Large intestine (tissue), 12 donors: Measurements from ENCODE around the gene RFC3. TPM values are rescaled to one million over a fixed set of nuclear protein-coding genes. Genes with fewer than 3 reads are reported as not detected.
A peak's percentile ranks its signal among the peaks of the same experiment; 100 is the strongest.
"Not testable (repeated sequence)": the region's sequence is repeated elsewhere in the genome, so short reads cannot be mapped to it uniquely, and the experiment has no call there.

ENCODE experiments used
- DNase-seq, 2 donors: peaks; one replicate each; pipeline versions ENCODE4 v3.0.0 to v3.0.0-alpha.2; 2013
- H3K27ac ChIP-seq: one replicate; pipeline ENCODE4 v1.5.1; 2013; ENCODE audit warnings: low read length
- H3K27me3 ChIP-seq: 2 replicates; pipeline ENCODE4 v1.6.1; 2013; ENCODE audit warnings: low read length; ENCODE audit not compliant: control insufficient read depth, insufficient read depth
- H3K36me3 ChIP-seq: 2 replicates; pipeline ENCODE4 v1.6.1; 2013; ENCODE audit warnings: low read length; ENCODE audit not compliant: control insufficient read depth, insufficient read depth
- H3K4me1 ChIP-seq: one replicate; pipeline ENCODE4 v1.6.1; 2013; ENCODE audit warnings: low read length; ENCODE audit not compliant: control insufficient read depth, insufficient read depth
- H3K4me3 ChIP-seq: one replicate; pipeline ENCODE4 v1.5.1; 2013; ENCODE audit warnings: low read length
- H3K9me3 ChIP-seq: one replicate; pipeline ENCODE4 v1.6.1; 2013; ENCODE audit warnings: mild to moderate bottlenecking, low read depth, low read length, moderate library complexity; ENCODE audit not compliant: control insufficient read depth
- WGBS: methylation state at CpG from one replicate; pipeline ENCODE4 v1.1.5; 2013; ENCODE audit warnings: low lambda C conversion rate; ENCODE audit not compliant: insufficient coverage; 5-methylcytosine and 5-hydroxymethylcytosine counted together
- long read RNA-seq, 11 donors: transcript quantifications; one replicate each; lab custom pipeline, GENCODE V29; 2026
- polyA plus RNA-seq: library from polyadenylated mRNA; unstranded; fragments of 120-200 nt; gene quantifications from one replicate; pipeline ENCODE4 v1.2.1, GENCODE V29; 2013

Gene RFC3, protein sequence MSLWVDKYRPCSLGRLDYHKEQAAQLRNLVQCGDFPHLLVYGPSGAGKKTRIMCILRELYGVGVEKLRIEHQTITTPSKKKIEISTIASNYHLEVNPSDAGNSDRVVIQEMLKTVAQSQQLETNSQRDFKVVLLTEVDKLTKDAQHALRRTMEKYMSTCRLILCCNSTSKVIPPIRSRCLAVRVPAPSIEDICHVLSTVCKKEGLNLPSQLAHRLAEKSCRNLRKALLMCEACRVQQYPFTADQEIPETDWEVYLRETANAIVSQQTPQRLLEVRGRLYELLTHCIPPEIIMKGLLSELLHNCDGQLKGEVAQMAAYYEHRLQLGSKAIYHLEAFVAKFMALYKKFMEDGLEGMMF
- 15.9 TPM for polyA plus RNA-seq
- long read RNA-seq, donor 1, partial matches to known transcripts, result 0 of 2 reads
- long read RNA-seq, donor 1, other reads (novel, unspliced or antisense), result 0 of 2 reads
- long read RNA-seq, donor 2, transcript RFC3-201 (9 exons, 2,402 nt), result major isoform, 8 of 14 reads
- long read RNA-seq, donor 2, partial matches to known transcripts, result 6 of 14 reads
- long read RNA-seq, donor 2, other reads (novel, unspliced or antisense), result 0 of 14 reads
- long read RNA-seq, donor 3, result 0 reads
- long read RNA-seq, donor 4, partial matches to known transcripts, result 0 of 1 reads
- long read RNA-seq, donor 4, other reads (novel, unspliced or antisense), result 0 of 1 reads
- long read RNA-seq, donor 5, partial matches to known transcripts, result 5 of 5 reads
- long read RNA-seq, donor 5, other reads (novel, unspliced or antisense), result 0 of 5 reads
- long read RNA-seq, donor 6, partial matches to known transcripts, result 5 of 7 reads
- long read RNA-seq, donor 6, other reads (novel, unspliced or antisense), result 0 of 7 reads
- long read RNA-seq, donor 7, partial matches to known transcripts, result 0 of 2 reads
- long read RNA-seq, donor 7, other reads (novel, unspliced or antisense), result 0 of 2 reads
- long read RNA-seq, donor 8, partial matches to known transcripts, result 6 of 10 reads
- long read RNA-seq, donor 8, other reads (novel, unspliced or antisense), result 0 of 10 reads
- long read RNA-seq, donor 9, partial matches to known transcripts, result 0 of 1 reads
- long read RNA-seq, donor 9, other reads (novel, unspliced or antisense), result 0 of 1 reads
- long read RNA-seq, donor 10, transcript RFC3-201 (9 exons, 2,402 nt), result major isoform, 7 of 7 reads
- long read RNA-seq, donor 10, partial matches to known transcripts, result 0 of 7 reads
- long read RNA-seq, donor 10, other reads (novel, unspliced or antisense), result 0 of 7 reads
- long read RNA-seq, donor 11, transcript RFC3-201 (9 exons, 2,402 nt), result major isoform, 8 of 8 reads
- long read RNA-seq, donor 11, partial matches to known transcripts, result 0 of 8 reads
- long read RNA-seq, donor 11, other reads (novel, unspliced or antisense), result 0 of 8 reads

DNA sequence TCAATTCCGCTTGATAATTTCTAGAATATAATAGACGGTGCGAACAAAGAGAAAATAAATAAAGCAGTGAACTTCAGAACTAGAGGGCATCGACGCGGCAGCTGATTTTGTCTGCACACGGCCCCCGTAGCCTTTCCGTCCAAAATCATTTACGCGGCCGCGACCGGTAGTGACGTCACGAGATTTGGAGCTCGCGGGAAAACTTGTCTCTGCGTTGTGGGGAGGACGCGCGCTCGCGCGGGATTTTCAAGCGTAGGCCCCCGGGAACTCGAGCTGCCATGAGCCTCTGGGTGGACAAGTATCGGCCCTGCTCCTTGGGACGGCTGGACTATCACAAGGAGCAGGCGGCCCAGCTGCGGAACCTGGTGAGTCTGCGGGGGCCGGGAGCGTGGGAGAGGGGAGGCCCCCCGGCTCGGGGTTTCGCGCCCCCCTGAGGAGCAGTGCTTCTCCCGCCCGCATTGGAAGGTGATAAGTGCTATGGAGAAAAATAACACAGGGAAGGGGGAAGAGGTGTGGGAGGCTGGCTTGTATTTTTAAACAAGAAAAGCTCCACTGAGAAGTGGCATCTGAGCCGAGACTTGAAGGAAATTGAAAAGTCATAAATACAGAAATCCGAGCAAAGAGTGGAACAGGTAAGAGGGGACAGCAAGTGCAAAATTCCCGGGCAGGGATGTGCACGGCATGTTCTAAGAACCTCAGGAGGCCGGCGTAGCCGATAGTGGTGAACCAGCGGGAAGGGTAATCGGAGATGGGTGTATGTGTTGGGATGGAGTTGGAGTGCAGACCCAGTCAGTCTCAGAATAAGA is at the start of gene RFC3:
Gene RFC3, plus strand, starts transcription at position 249 of the 806 bp plus-strand sequence. Its CDS starts 30 bp downstream, at position 279.
- H3K36me3 ChIP-seq, result peaks cover 6% of the 10 kb centered on the region
- WGBS, result 0% methylated on average over 2 of the region's 50 CpGs
- DNase-seq, result peak; percentile 95 to 97
- H3K4me3 ChIP-seq, result peak within 1 kb of the TSS; percentile 74
- H3K9me3 ChIP-seq, result no peaks in the 10 kb centered on the region
- H3K27ac ChIP-seq, result peak within 1 kb of the TSS; percentile 66
- no peaks in the 10 kb centered on the region for H3K27me3 ChIP-seq
- H3K4me1 ChIP-seq, result no peaks in the 10 kb centered on the region

DNA sequence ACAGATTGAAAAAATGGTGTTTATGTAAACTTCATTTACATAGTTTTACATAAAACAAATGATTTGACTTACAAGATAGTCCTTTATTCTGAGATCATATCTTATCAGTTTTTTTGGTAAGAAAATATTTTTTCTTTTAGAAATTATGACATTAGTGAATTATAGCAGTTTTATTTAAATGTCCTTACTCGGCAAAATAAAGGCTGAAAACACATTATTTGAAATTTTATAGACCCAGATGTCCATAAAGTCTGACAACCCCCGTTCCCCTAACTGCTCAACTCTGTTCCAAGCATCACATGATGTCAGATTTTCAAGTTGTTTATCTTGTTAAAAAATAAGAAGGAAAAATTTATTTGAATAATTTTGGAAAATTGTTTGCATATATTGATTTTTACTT is 46.7 kb upstream of the RFC3 start:
- Histone ChIP-seq H3K27me3 (no peaks in the 10 kb centered on the region), H3K36me3 (no peaks in the 10 kb centered on the region), H3K4me3 (no peak overlapping the region), H3K27ac (no peak overlapping the region), H3K9me3 (no peaks in the 10 kb centered on the region), H3K4me1 (no peaks in the 10 kb centered on the region)
- DNase-seq, result no peak
- no CpG with 5 or more reads among the region's 2 CpGs for WGBS

DNA sequence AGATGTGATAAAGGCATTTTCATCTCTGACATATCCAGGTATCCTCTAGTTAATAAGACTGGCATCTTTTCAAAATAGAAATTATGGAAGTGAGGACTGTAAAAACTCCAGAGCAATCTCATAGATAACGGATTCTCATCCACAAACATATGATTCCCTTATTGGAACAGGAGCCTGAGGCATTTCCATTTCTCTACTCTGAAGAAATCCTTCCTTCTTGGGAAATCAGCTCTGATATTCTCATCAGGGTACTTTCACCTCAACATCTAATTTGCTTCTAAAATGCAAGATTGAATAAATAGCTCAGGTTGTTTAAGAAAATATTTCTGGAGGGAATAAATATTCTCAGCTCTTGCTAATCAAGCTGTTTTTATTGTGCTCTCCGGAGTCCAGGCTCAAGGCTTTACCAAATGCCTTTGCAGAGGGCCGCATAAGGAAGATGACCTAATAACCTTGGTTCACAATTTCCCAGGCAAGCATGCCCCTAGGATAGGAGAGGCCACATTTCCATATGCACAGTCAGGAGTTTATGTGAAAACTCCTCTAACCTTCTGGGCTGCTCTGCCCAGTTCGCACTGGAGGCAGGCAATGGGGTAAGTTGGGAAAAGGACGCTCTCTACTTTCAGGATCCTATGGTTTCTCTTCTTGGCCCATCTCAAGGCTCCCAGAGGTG is 44.0 kb upstream of the RFC3 start:
- no peak overlapping the region for H3K4me3 ChIP-seq
- 50% methylated on average over 1 of the region's 5 CpGs for WGBS
- no peaks in the 10 kb centered on the region for H3K36me3 ChIP-seq
- H3K4me1 ChIP-seq, result no peaks in the 10 kb centered on the region
- DNase-seq, result no peak
- H3K27me3 ChIP-seq, result no peaks in the 10 kb centered on the region
- H3K27ac ChIP-seq, result no peak overlapping the region
- H3K9me3 ChIP-seq, result no peaks in the 10 kb centered on the region

DNA sequence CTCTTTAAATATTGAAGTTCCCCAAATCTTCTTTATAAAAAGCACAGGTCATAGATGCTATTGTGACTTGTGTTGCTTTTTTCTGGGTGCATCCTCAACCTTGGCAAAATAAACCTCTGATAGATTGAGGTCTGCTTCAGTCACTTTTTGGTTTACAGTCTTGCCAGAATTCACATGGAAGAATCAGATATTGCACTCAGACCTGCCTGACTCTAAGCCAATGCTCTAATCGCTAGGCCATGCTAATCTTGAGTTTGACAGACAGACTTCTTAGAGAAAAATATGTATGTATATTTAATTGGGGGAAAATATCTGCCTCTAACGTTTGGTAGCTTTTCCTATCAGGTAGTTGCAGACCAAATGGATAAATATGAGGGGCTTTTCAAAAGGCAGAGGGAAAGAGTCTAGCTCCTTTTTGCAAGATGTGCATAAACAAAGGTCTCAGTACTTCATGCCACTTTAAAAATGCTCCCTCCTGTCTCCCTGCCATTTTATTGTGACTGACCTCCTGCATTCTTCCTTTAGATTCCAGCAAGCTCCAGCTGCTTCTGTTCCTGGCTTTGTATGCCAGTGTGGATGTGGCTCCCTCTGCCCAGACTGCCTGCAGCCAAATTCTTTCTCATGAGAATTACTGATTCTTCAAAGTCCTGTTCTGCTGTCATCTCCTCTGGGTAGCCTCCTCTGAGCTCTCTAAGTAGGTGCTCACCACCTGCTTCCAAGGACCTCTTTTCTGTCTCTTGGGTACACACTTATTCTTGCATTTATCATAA is 42.4 kb upstream of the RFC3 start:
- no peaks in the 10 kb centered on the region for H3K27me3 ChIP-seq
- no peak for DNase-seq
- H3K27ac ChIP-seq, result no peak overlapping the region
- no peaks in the 10 kb centered on the region for H3K36me3 ChIP-seq
- no peaks in the 10 kb centered on the region for H3K4me1 ChIP-seq
- no peak overlapping the region for H3K4me3 ChIP-seq
- H3K9me3 ChIP-seq, result no peaks in the 10 kb centered on the region
- WGBS, result 38% methylated on average over 1 of the region's 2 CpGs

DNA sequence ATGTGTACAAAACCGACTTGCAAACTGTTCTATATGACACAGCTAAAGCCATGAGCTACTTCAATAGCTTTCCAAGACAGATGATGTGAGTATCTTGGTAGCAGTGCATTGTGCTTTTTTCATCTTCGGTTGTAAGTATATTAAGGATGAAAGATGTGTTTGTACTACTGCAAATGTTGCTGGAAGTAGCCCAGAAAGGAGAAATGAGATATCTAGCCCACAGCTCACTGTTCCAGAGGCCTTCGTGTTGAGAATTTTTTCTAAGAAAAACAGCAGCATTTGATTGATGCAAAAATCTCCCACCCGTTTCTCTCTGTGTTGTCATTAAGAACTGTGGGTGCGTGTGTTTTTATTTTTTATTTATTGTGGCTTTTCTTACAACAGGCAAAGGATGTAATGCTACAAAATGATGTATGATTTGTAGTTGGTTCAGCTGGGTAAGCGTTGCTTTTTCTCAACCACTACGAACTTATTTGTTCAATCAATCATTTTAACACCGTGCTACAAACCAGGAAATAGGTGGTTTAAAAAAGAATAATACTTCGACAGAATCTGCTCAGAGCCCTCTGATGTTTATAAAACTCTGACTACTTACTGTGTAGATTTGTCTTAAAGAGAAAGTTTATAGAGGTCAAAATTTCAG is 41.6 kb upstream of the RFC3 start:
- no peak for DNase-seq
- no peaks in the 10 kb centered on the region for H3K27me3 ChIP-seq
- 82% methylated on average over 2 of the region's 9 CpGs for WGBS
- no peaks in the 10 kb centered on the region for H3K4me1 ChIP-seq
- H3K27ac ChIP-seq, result no peak overlapping the region
- no peaks in the 10 kb centered on the region for H3K36me3 ChIP-seq
- no peak overlapping the region for H3K4me3 ChIP-seq
- H3K9me3 ChIP-seq, result no peaks in the 10 kb centered on the region

DNA sequence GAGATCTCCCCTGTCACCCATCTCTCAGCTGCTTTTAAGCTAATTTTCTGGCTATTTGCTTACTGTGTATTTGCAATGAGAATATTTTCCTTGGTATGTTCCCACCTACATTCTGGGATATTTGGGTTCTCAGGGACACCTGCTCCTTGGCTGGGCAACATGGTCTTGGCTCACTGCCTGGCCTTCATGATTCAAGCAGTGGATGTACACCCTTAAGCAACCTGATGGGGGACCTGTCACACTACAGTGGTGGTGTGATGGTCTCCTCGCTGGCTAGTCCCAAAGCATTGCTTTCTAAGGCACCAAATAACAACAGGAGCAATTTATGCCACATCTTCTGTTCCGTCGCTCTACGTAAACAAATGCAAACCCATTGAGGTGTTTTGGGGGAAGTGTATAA is 35.3 kb upstream of the RFC3 start:
- H3K36me3 ChIP-seq, result no peaks in the 10 kb centered on the region
- H3K9me3 ChIP-seq, result no peaks in the 10 kb centered on the region
- no peaks in the 10 kb centered on the region for H3K4me1 ChIP-seq
- H3K27me3 ChIP-seq, result no peaks in the 10 kb centered on the region
- WGBS, result no CpG with 5 or more reads among the region's 4 CpGs
- H3K4me3 ChIP-seq, result no peak overlapping the region
- no peak overlapping the region for H3K27ac ChIP-seq
- no peak for DNase-seq

DNA sequence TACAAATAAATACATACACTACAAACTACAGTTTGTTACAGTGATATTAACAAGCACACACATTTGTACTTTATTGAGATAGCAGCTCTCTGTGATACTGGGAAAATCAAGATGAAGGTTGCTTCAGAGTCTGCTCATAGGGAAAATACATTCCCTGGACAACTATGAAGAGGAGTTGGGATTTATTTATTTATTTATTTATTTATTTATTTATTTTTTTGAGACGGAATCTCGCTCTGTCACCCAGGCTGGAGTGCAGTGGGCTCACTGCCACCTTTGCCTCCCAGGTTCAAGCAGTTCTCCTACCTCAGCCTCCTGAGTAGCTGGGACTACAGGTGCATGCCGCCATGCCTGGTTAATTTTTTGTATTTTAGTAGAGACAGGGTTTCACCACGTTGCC is 34.7 kb upstream of the RFC3 start:
- not testable (repeated sequence) for H3K9me3 ChIP-seq, H3K36me3 ChIP-seq, H3K27ac ChIP-seq, H3K27me3 ChIP-seq, H3K4me3 ChIP-seq, DNase-seq, H3K4me1 ChIP-seq
- no CpG with 5 or more reads among the region's 4 CpGs for WGBS

DNA sequence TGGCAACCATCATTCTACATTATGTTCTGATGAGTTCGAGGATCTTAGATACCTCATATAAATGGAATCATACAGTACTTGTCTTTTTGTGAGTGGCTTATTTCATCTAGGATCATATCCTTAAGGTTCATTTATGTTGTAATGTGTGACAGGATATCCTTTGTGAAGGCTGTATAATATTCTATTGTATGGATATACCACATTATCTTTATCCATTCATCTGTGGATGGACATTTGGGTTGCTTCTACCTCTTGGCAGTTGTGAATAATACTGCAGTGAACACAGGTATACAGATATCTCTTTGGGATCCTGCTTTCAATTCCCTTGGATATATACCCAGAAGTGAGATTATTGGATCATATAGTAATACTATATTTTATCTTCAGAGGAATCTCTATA is 33.2 kb upstream of the RFC3 start:
- no peaks in the 10 kb centered on the region for H3K36me3 ChIP-seq
- H3K27me3 ChIP-seq, result no peaks in the 10 kb centered on the region
- H3K4me1 ChIP-seq, result no peaks in the 10 kb centered on the region
- H3K27ac ChIP-seq, result no peak overlapping the region
- no peak for DNase-seq
- WGBS, result no CpG with 5 or more reads among the region's 1 CpG
- no peaks in the 10 kb centered on the region for H3K9me3 ChIP-seq
- H3K4me3 ChIP-seq, result no peak overlapping the region
